BLaER1 treated with 17β-estradiol and CSF1 and Interleukin-3, amounts not matched to agents 10 nM and 100 nM (cell line): ENCODE measurements around the gene QSER1.

Experiments used
- H3K27ac ChIP-seq, 11 experiments: shearing (Covaris generic); formaldehyde crosslinking; 2 replicates each; pipeline ENCODE4 v1.8.1; 2022
- H3K27me3 ChIP-seq, 11 experiments: shearing (Covaris generic); formaldehyde crosslinking; 2 replicates each; pipeline ENCODE4 v1.8.1; 2022
- H3K36me3 ChIP-seq, 11 experiments: shearing (Covaris generic); formaldehyde crosslinking; 2 replicates each; pipeline ENCODE4 v1.8.1; 2022
- H3K4me1 ChIP-seq, 10 experiments: shearing (Covaris generic); formaldehyde crosslinking; 2 replicates each; pipeline ENCODE4 v1.8.1; 2022
- H3K4me2 ChIP-seq, 11 experiments: shearing (Covaris generic); formaldehyde crosslinking; 2 replicates each; pipeline ENCODE4 v1.8.1; 2022
- H3K4me3 ChIP-seq, 10 experiments: shearing (Covaris generic); formaldehyde crosslinking; 2 replicates each; pipeline ENCODE4 v1.8.1; 2022
- H3K9ac ChIP-seq, 11 experiments: shearing (Covaris generic); formaldehyde crosslinking; 2 replicates each; pipeline ENCODE4 v1.8.1; 2022
- H3K9me3 ChIP-seq, 11 experiments: shearing (Covaris generic); formaldehyde crosslinking; replicated peaks in 1 of 11; 2 replicates each; pipeline ENCODE4 v1.8.1; 2022
- H4K20me1 ChIP-seq, 11 experiments: shearing (Covaris generic); formaldehyde crosslinking; 2 replicates each; pipeline ENCODE4 v1.8.1; 2022
- Cebpa-rat ChIP-seq, 11 experiments: shearing (Covaris generic); IDR thresholded peaks; 2 replicates each; pipeline ENCODE4 v1.8.1; 2022

QSER1 gene

DNA sequence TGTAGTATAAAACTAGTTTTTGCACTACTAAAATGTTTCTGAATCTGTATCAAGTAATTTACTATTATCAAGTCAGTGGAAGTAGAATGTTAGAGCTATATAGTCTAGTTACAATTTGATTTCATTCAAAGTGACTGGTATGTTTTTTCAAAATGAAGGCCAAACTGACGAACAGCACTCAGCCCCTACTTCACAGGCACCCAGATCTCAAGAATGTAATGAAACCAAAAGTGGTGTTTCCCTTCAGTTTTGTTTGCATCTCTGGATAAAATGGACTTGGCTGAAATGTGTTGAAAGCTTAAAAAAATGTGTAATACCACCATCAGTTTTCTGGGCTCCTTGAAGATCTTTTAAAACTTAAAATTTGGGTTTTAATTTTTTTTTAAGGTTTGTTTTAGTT, 46.4 kb downstream of the QSER1 start:
- Histone ChIP-seq H3K4me1 (no peaks in the 10 kb centered on the region), H4K20me1 (peaks cover 0 to 14% (median 0%) of the 10 kb centered on the region in 11 experiments; a peak in 4 of 22 replicates), H3K9me3 (peaks cover 3 to 32% (median 18%) of the 10 kb centered on the region in 11 experiments; a peak in 19 of 22 replicates), H3K9ac (no peak overlapping the region), H3K4me2 (no peak overlapping the region), H3K27ac (no peak overlapping the region), H3K27me3 (no peaks in the 10 kb centered on the region), H3K36me3 (peaks cover 43 to 72% (median 68%) of the 10 kb centered on the region in 11 experiments), H3K4me3 (no peak overlapping the region)
- no peak for TF ChIP-seq Cebpa-rat (IDR thresholded peaks at IDR 0.05)

DNA sequence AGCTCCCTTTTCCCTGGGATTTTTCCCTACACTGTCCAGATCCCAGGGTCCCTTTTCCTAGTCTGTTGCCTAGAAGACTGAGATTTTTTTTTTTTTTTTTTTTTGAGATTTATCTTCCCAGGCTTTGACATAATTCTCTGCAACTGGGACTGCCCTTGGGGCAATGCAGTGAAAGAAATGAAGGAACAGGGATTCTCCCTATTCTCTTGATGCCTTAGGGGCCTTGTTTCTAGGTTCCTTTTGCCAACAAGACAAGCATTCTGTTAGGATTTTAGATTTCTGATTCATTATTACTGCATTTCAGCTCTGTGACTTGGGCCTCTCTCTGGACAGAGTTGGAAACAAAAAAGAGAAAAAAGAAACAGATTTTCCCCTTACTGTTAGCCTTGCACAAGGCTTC, 47.3 kb downstream of the QSER1 start:
- Histone ChIP-seq H3K36me3 (peaks cover 34 to 64% (median 60%) of the 10 kb centered on the region in 11 experiments), H3K4me2 (no peak overlapping the region), H3K4me1 (no peaks in the 10 kb centered on the region), H3K9me3 (peaks cover 3 to 25% (median 17%) of the 10 kb centered on the region in 11 experiments; a peak in 19 of 22 replicates), H4K20me1 (peaks cover 0 to 14% (median 0%) of the 10 kb centered on the region in 11 experiments; a peak in 4 of 22 replicates), H3K9ac (no peak overlapping the region), H3K27me3 (no peaks in the 10 kb centered on the region), H3K4me3 (no peak overlapping the region), H3K27ac (no peak overlapping the region)
- no peak for TF ChIP-seq Cebpa-rat (IDR thresholded peaks at IDR 0.05)

DNA sequence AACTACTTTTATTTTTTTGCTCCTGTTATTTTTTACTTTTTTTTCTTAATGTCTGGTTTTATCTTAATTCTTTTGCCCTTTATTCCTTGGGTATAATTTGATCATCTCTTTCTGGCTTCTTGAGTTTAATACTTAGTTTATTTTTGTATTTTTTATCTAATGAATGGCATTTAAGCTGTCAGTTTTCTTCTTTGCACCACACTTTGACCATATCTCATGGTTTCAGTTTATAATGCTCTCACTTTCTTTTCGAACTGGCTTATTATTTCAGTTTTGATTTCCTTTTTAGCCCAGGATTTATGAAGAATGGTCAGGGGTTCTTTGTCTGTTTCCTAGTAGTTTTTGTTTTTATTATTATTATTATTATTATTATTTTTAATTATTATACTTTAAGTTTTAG, 48.3 kb downstream of the QSER1 start:
- Histone ChIP-seq H3K4me2 (no peak overlapping the region), H3K27me3 (no peaks in the 10 kb centered on the region), H3K4me3 (no peak overlapping the region), H3K36me3 (peaks cover 26 to 54% (median 50%) of the 10 kb centered on the region in 11 experiments), H3K9me3 (peaks cover 3 to 20% (median 14%) of the 10 kb centered on the region in 11 experiments; a peak in 19 of 22 replicates), H3K27ac (no peak overlapping the region), H3K9ac (no peak overlapping the region), H4K20me1 (peaks cover 0 to 14% (median 0%) of the 10 kb centered on the region in 11 experiments; a peak in 4 of 22 replicates), H3K4me1 (no peaks in the 10 kb centered on the region)
- no peak for TF ChIP-seq Cebpa-rat (IDR thresholded peaks at IDR 0.05)

DNA sequence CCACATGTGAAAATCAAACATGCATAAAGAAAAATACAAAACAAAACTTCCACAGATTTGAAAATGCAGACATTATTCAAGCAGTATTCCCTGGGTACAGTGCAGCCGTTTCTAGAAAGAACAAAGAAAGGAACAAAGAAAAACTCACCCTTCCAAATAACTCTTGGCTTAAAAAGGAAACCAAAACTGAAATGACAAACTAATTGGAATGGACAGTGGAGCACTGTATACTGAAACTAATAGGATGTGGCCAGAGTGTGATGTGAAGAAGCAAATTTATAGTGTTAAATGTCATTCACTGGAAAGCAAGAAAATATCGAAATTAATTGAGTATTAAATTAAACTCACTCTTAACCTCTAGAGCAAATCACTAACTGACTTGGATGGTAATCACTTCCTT, 55.4 kb downstream of the QSER1 start:
- H3K4me2 ChIP-seq, result no peak overlapping the region
- H3K4me3 ChIP-seq, result no peak overlapping the region
- no peak overlapping the region for H3K27ac ChIP-seq
- H3K36me3 ChIP-seq, result peaks cover 8 to 54% (median 39%) of the 10 kb centered on the region in 11 experiments; a peak in 21 of 22 replicates
- peaks cover 0 to 12% (median 0%) of the 10 kb centered on the region in 11 experiments; a peak in 3 of 22 replicates for H4K20me1 ChIP-seq
- H3K4me1 ChIP-seq, result no peaks in the 10 kb centered on the region
- H3K9ac ChIP-seq, result no peak overlapping the region
- peaks cover 8 to 25% (median 16%) of the 10 kb centered on the region in 11 experiments; a peak in 18 of 22 replicates for H3K9me3 ChIP-seq
- TF ChIP-seq Cebpa-rat (IDR thresholded peaks at IDR 0.05), result no peak
- H3K27me3 ChIP-seq, result no peaks in the 10 kb centered on the region

DNA sequence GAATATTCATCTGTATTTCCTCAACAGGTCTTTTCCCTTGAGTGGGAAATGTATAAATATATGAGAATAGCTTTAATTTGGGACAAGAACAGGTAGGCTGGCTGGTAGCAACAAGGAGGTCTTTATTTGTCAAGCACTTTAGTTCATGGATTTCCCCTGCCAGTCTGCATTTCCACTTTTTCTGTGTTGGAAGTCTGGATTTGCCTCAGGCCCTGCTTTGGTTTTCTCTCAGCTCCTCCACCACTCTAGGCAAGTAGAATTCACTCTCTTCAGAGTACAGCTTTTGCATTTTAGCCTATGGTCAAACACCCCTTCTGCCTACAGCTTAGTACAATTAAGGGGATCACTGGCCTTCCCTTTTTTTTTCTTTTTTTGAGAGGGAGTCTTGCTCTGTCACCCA, 57.1 kb downstream of the QSER1 start:
- peaks cover 20 to 72% (median 56%) of the 10 kb centered on the region in 11 experiments for H3K36me3 ChIP-seq
- no peak overlapping the region for H3K4me2 ChIP-seq
- H3K27me3 ChIP-seq, result no peaks in the 10 kb centered on the region
- no peaks in the 10 kb centered on the region for H3K4me1 ChIP-seq
- H3K27ac ChIP-seq, result no peak overlapping the region
- H3K9me3 ChIP-seq, result peaks cover 8 to 25% (median 16%) of the 10 kb centered on the region in 11 experiments; a peak in 18 of 22 replicates
- H3K4me3 ChIP-seq, result no peak overlapping the region
- no peak for TF ChIP-seq Cebpa-rat (IDR thresholded peaks at IDR 0.05)
- H3K9ac ChIP-seq, result no peak overlapping the region
- H4K20me1 ChIP-seq, result peaks cover 0 to 12% (median 0%) of the 10 kb centered on the region in 11 experiments; a peak in 3 of 22 replicates

DNA sequence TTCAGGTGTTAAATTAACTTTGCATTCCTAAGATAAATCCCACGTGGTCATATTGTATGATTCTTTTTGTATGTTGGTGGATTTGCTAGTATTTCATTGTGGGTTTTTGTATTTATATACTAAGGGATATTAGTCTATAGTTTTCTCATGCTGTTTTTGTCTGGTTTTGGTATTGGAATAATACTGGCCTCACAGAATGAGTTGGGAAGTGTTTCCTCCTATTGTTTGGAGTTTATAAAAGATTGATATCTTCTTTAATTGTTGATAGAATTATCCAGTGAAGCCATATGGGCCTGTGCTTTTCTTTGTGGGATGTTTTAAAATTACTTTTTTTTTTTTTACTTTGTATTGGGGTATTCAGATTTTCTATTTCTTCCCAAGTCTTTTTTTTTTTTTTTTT, 59.8 kb downstream of the QSER1 start:
- H3K27ac ChIP-seq, result no peak overlapping the region
- H3K4me1 ChIP-seq, result no peaks in the 10 kb centered on the region
- no peak overlapping the region for H3K4me2 ChIP-seq
- H3K4me3 ChIP-seq, result no peak overlapping the region
- H4K20me1 ChIP-seq, result peaks cover 0 to 12% (median 0%) of the 10 kb centered on the region in 11 experiments; a peak in 3 of 22 replicates
- peaks cover 7 to 11% (median 9%) of the 10 kb centered on the region in 11 experiments; a peak in 15 of 22 replicates for H3K9me3 ChIP-seq
- peaks cover 43 to 93% (median 74%) of the 10 kb centered on the region in 11 experiments for H3K36me3 ChIP-seq
- H3K27me3 ChIP-seq, result no peaks in the 10 kb centered on the region
- no peak overlapping the region for H3K9ac ChIP-seq
- no peak for TF ChIP-seq Cebpa-rat (IDR thresholded peaks at IDR 0.05)

DNA sequence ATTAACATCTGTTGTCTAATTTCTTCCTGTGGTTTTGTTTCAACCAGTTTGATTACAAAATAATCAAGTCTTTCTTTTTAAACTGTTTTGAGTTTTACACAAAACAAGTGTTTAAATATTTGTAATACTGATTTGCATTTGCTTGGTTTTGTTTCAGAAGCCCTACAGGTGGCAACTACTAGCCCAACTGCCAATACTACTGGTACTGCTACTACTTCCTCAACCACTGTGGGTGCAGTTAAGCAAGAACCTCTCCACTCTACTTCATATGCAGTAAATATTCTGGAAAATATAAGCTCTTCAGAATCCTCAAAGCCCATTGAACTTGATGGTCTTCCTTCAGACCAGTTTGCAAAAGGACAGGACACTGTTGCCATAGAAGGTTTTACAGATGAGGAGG, 61.1 kb downstream of the QSER1 start:
- H3K9ac ChIP-seq, result no peak overlapping the region
- no peaks in the 10 kb centered on the region; a peak in 1 of 22 replicates for H3K9me3 ChIP-seq
- H4K20me1 ChIP-seq, result peaks cover 0 to 12% (median 0%) of the 10 kb centered on the region in 11 experiments; a peak in 3 of 22 replicates
- H3K4me3 ChIP-seq, result no peak overlapping the region
- no peak for TF ChIP-seq Cebpa-rat (IDR thresholded peaks at IDR 0.05)
- no peaks in the 10 kb centered on the region for H3K4me1 ChIP-seq
- H3K36me3 ChIP-seq, result peaks cover 46 to 93% (median 76%) of the 10 kb centered on the region in 11 experiments
- no peak overlapping the region for H3K4me2 ChIP-seq
- H3K27ac ChIP-seq, result no peak overlapping the region
- H3K27me3 ChIP-seq, result no peaks in the 10 kb centered on the region

DNA sequence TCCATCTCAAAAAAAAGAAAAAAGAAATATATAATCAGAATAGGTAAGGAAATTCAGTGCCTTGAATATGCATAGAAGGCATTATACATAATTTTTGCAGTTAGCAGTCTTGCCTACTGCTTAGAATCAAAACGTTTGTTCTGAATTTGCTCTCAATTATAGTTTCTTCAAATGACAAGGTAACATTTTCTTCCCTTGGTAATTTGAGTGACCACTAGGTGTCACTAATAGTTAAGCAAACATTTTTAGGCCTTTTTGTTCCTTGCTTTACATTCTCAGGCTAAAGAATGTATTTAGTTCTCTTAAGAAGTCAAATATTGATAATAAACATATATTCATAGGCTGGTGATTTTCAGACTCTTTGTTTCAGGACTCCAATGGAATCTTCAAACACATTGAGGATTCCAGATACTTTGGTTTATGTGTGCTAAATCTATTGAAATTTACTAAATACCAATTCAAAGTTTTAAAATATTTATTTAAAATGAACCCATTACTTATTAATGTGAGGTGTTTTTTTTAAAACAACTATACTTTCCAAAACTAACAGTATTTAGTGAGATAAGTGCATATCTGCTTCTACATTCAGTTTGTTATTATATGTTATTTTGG, 68.0 kb downstream of the QSER1 start:
- no peaks in the 10 kb centered on the region for H3K27me3 ChIP-seq
- H3K4me3 ChIP-seq, result no peak overlapping the region
- no peak overlapping the region for H3K4me2 ChIP-seq
- no peak overlapping the region for H3K9ac ChIP-seq
- H3K9me3 ChIP-seq, result no peaks in the 10 kb centered on the region
- no peak overlapping the region for H3K27ac ChIP-seq
- H3K36me3 ChIP-seq, result peaks cover 78 to 100% (median 93%) of the 10 kb centered on the region in 11 experiments
- H3K4me1 ChIP-seq, result no peaks in the 10 kb centered on the region
- peaks cover 0 to 8% (median 0%) of the 10 kb centered on the region in 11 experiments; a peak in 3 of 22 replicates for H4K20me1 ChIP-seq
- no peak for TF ChIP-seq Cebpa-rat (IDR thresholded peaks at IDR 0.05)

DNA sequence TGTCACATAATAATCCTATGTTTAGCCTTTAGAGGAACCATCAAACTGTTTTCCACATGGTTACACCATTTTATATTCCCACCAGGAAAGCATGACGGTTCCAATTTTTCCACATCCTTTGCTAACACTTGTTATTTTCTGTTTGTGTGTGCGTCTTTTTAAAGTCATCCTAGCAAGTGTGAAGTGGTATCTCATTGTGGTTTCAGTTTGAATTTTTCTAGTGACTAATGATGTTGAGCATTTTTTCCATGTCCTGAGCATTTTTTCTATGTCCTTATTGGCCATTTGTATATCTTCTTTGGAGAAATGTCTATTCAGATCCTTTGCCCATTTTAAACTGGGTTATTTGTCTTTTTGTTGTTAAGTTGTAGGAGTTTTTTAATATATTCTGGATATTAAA, 69.4 kb downstream of the QSER1 start:
- Histone ChIP-seq H3K27ac (no peak overlapping the region), H3K4me3 (no peak overlapping the region), H4K20me1 (peaks cover 0 to 8% (median 0%) of the 10 kb centered on the region in 11 experiments; a peak in 3 of 22 replicates), H3K9ac (no peak overlapping the region), H3K4me2 (no peak overlapping the region), H3K36me3 (peaks cover 77 to 100% (median 91%) of the 10 kb centered on the region in 11 experiments), H3K9me3 (no peaks in the 10 kb centered on the region), H3K27me3 (no peaks in the 10 kb centered on the region), H3K4me1 (no peaks in the 10 kb centered on the region)
- no peak for TF ChIP-seq Cebpa-rat (IDR thresholded peaks at IDR 0.05)
